Astrocyte (in vitro differentiated cells and primary cell): ENCODE results near the gene UBQLN4. TPM values are rescaled to one million over a fixed set of nuclear protein-coding genes. Genes with fewer than 3 reads are reported as not detected.

Experiments used
- DNase-seq: peaks from one replicate; pipeline ENCODE4 v3.0.0-alpha.2; 2010; ENCODE audit warnings: low read depth
- FAIRE-seq: peaks from 2 replicates; lab custom pipeline; 2011; peaks lifted over from hg19 to GRCh38; lab: Jason Lieb, UNC
- H2AFZ ChIP-seq: 2 replicates; pipeline ENCODE4 v1.6.0; 2012; ENCODE audit warnings: low read depth, low read length, inconsistent platforms
- H3K27ac ChIP-seq: 2 replicates; pipeline ENCODE4 v1.5.1; 2011; ENCODE audit warnings: low read depth, low read length, inconsistent platforms
- H3K27me3 ChIP-seq: 2 replicates; pipeline ENCODE4 v1.6.0; 2011; ENCODE audit warnings: low read length, inconsistent platforms; ENCODE audit not compliant: insufficient read depth
- H3K36me3 ChIP-seq: 2 replicates; pipeline ENCODE4 v1.5.1; 2011; ENCODE audit warnings: low read length, inconsistent platforms; ENCODE audit not compliant: insufficient read depth
- H3K4me1 ChIP-seq: 2 replicates; pipeline ENCODE4 v1.5.1; 2011; ENCODE audit warnings: low read length, inconsistent platforms; ENCODE audit not compliant: insufficient read depth
- H3K4me2 ChIP-seq: 2 replicates; pipeline ENCODE4 v1.6.0; 2012; ENCODE audit warnings: low read length, inconsistent platforms
- H3K4me3 ChIP-seq: 2 replicates; pipeline ENCODE4 v1.5.1; 2011; ENCODE audit warnings: low read depth, mild to moderate bottlenecking, low read length, inconsistent platforms; ENCODE audit not compliant: insufficient read depth
- H3K79me2 ChIP-seq: 2 replicates; pipeline ENCODE4 v1.6.0; 2012; ENCODE audit warnings: mild to moderate bottlenecking, low read length, inconsistent platforms; ENCODE audit not compliant: insufficient read depth
- H3K9ac ChIP-seq: 2 replicates; pipeline ENCODE4 v1.6.0; 2012; ENCODE audit warnings: mild to moderate bottlenecking, low read length, inconsistent platforms
- H3K9me3 ChIP-seq: 2 replicates; pipeline ENCODE4 v1.5.1; 2012; ENCODE audit warnings: low read depth, mild to moderate bottlenecking, low read length, inconsistent platforms; ENCODE audit not compliant: insufficient read depth
- H4K20me1 ChIP-seq: 2 replicates; pipeline ENCODE4 v1.6.0; 2012; ENCODE audit warnings: low read length, inconsistent platforms; ENCODE audit not compliant: insufficient read depth
- H3K27ac Mint-ChIP-seq: one replicate; pipeline ENCODE4 v1.8.0; 2021; ENCODE audit warnings: mild to moderate bottlenecking, mixed read lengths; ENCODE audit not compliant: unreplicated experiment
- H3K27me3 Mint-ChIP-seq: one replicate; pipeline ENCODE4 v1.8.0; 2021; ENCODE audit warnings: low read depth, mixed read lengths; ENCODE audit not compliant: unreplicated experiment
- H3K36me3 Mint-ChIP-seq: one replicate; pipeline ENCODE4 v1.8.0; 2021; ENCODE audit warnings: low read depth, mixed read lengths; ENCODE audit not compliant: unreplicated experiment
- H3K4me1 Mint-ChIP-seq: one replicate; pipeline ENCODE4 v1.8.0; 2021; ENCODE audit warnings: low read depth, mixed read lengths; ENCODE audit not compliant: unreplicated experiment
- H3K4me3 Mint-ChIP-seq: one replicate; pipeline ENCODE4 v1.8.0; 2021; ENCODE audit warnings: mild to moderate bottlenecking, moderate library complexity, mixed read lengths; ENCODE audit not compliant: unreplicated experiment
- H3K9me3 Mint-ChIP-seq: one replicate; pipeline ENCODE4 v1.8.0; 2021; ENCODE audit warnings: mild to moderate bottlenecking, mixed read lengths; ENCODE audit not compliant: unreplicated experiment
- EZH2 ChIP-seq: IDR thresholded peaks from 2 replicates; pipeline ENCODE4 v1.6.1; 2012; ENCODE audit warnings: mild to moderate bottlenecking, low read length, inconsistent platforms; ENCODE audit not compliant: insufficient read depth
- total RNA-seq: library from RNA; stranded (reverse); gene quantifications from 2 replicates; pipeline ENCODE4 v1.2.1, GENCODE V29; 2021
- TF ChIP-seq, protein P1 (sequence below): IDR thresholded peaks from 2 replicates; pipeline ENCODE4 v1.5.1; 2011; ENCODE audit warnings: low read depth, mild to moderate bottlenecking, inconsistent platforms, low read length, moderate library complexity; ENCODE audit not compliant: insufficient read depth

Gene UBQLN4
- total RNA-seq, 1 donor from 2014 or later: 40.0 TPM

DNA sequence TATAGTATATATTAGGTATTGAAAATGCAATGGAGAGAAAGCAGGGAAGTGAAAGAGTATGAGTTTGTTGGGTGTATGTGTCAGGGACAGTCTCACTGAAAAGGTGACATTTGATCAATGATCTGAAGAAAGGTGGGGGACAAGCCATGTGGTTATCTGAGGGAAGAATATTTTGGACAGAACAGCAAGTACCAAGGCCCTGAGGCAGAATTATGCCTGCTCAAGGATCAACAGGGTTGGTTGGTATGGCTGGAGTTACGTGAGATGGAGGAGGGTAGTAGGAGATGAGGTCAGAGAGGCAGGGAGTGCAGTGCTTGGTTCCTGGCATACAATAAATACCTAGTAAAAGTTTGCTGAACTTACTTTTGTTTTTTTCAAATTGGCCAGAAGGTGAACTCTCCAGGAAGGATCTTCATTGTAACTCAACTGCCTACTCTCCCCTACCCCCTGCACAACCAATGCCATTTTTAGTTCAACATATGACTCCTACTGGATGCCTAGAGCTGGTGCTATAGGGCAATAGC lies 2.8 kb upstream of the UBQLN4 start:
- Mint-ChIP-seq H3K27me3 (peaks cover 2% of the 10 kb centered on the region), H3K9me3 (no peaks in the 10 kb centered on the region), H3K36me3 (peaks cover 17% of the 10 kb centered on the region), H3K4me3 (peak overlapping the region; percentile 94), H3K4me1 (peaks cover 10% of the 10 kb centered on the region), H3K27ac (no peak overlapping the region)
- Histone ChIP-seq H3K36me3 (no peaks in the 10 kb centered on the region), H3K9ac (no peak overlapping the region), H3K4me1 (peaks cover 6% of the 10 kb centered on the region), H3K27me3 (no peaks in the 10 kb centered on the region), H3K4me2 (no peak overlapping the region), H3K27ac (no peak overlapping the region), H4K20me1 (peaks cover 21% of the 10 kb centered on the region), H3K4me3 (no peak overlapping the region), H3K9me3 (no peaks in the 10 kb centered on the region), H2AFZ (no peak overlapping the region), H3K79me2 (peaks cover 37% of the 10 kb centered on the region)
- TF ChIP-seq, protein P1, sequence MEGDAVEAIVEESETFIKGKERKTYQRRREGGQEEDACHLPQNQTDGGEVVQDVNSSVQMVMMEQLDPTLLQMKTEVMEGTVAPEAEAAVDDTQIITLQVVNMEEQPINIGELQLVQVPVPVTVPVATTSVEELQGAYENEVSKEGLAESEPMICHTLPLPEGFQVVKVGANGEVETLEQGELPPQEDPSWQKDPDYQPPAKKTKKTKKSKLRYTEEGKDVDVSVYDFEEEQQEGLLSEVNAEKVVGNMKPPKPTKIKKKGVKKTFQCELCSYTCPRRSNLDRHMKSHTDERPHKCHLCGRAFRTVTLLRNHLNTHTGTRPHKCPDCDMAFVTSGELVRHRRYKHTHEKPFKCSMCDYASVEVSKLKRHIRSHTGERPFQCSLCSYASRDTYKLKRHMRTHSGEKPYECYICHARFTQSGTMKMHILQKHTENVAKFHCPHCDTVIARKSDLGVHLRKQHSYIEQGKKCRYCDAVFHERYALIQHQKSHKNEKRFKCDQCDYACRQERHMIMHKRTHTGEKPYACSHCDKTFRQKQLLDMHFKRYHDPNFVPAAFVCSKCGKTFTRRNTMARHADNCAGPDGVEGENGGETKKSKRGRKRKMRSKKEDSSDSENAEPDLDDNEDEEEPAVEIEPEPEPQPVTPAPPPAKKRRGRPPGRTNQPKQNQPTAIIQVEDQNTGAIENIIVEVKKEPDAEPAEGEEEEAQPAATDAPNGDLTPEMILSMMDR: no peak
- TF ChIP-seq EZH2: no peak
- DNase-seq (no peak), FAIRE-seq (no peak)

DNA sequence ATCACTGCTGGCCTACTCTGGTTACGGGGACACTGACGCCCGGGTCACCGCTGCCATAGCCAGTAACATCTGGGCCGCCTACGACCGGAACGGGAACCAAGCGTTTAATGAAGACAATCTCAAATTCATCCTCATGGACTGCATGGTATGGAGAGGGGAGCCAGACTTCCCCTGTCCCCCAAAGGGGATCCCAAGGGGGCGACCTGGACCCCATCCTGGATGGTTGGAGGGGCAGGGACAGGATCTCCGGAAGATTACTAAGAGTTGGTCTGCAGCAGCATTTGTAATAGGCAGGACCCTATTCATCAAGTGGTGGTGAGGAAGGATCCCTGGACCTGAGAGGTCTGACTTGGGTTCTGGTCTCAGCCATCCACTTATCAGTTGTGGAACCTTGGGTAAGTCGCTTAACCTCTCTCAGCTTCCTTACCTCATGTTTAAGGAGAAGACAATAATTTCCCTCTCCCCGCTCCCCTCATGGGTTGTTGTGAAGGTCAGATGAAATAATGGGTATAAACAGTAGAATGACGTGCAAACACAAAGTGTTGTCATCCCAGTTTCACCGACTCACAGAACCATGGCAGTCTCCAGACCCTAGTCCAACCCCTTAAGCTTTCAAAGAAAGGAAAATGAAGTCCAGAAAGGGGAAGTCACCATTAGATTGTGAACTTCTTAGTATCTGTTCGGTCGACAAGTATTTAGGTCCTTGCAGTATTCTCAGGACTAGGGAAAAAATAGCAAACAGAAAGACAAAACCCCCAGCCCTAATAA lies 1.9 kb upstream of the UBQLN4 start:
- peaks cover 8% of the 10 kb centered on the region for H3K4me1 Mint-ChIP-seq
- Histone ChIP-seq H2AFZ (peak overlapping the region; percentile 90), H3K4me2 (peak overlapping the region; percentile 99), H3K4me1 (peaks cover 6% of the 10 kb centered on the region), H3K27ac (peak overlapping the region; percentile 45), H3K4me3 (peak overlapping the region; percentile 95), H3K27me3 (no peaks in the 10 kb centered on the region), H3K79me2 (peaks cover 40% of the 10 kb centered on the region), H4K20me1 (peaks cover 24% of the 10 kb centered on the region), H3K9ac (peak overlapping the region; percentile 90), H3K9me3 (no peaks in the 10 kb centered on the region), H3K36me3 (no peaks in the 10 kb centered on the region)
- H3K36me3 Mint-ChIP-seq: peaks cover 21% of the 10 kb centered on the region
- no peak for DNase-seq
- TF ChIP-seq EZH2: no peak
- TF ChIP-seq, protein P1: no peak
- peak overlapping the region; percentile 94 for H3K4me3 Mint-ChIP-seq
- no peaks in the 10 kb centered on the region for H3K9me3 Mint-ChIP-seq
- H3K27ac Mint-ChIP-seq: peak overlapping the region; percentile 63
- H3K27me3 Mint-ChIP-seq: no peaks in the 10 kb centered on the region
- FAIRE-seq: no peak
